ENCODE results near the gene HSPA12B.

Gene HSPA12B

DNA sequence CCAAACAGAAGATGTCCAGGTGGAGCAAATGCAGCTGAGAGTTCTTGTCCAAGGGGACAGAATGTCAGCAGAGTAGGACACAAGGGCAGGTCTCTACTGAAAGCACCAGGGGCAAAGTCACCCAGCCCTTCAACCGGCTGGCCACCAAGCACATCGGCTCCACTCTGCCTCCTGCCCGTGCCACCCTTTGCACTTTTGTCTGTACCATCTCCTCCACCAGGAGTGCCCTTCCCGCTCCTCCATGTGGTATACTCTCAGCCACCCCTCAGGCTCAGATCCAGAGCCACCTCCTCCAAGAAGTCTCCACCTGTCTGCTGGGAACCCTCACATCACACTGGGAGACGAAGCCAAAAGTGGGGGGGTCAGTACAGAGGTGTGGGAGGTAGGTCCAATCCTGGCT lies 4.1 kb upstream of the HSPA12B start:
- in situ Hi-C loops (cut with MboI; ENCODE audit: low sequenced_read_pairs), result no loop called here
- peaks cover 15% of the 10 kb centered on the region for H3K27me3 ChIP-seq (ENCODE audit: low read depth)
- no peaks in the 10 kb centered on the region for H3K36me3 ChIP-seq (replicated peaks)
- DNase-seq (ENCODE audit: low spot score in 2 of 2), result no peak
- H3K9me3 ChIP-seq, result no peaks in the 10 kb centered on the region
- H3K4me1 ChIP-seq, result peaks cover 2% of the 10 kb centered on the region; the same call in 1 of the 2 replicates
- H3K4me3 ChIP-seq, result no peak overlapping the region

DNA sequence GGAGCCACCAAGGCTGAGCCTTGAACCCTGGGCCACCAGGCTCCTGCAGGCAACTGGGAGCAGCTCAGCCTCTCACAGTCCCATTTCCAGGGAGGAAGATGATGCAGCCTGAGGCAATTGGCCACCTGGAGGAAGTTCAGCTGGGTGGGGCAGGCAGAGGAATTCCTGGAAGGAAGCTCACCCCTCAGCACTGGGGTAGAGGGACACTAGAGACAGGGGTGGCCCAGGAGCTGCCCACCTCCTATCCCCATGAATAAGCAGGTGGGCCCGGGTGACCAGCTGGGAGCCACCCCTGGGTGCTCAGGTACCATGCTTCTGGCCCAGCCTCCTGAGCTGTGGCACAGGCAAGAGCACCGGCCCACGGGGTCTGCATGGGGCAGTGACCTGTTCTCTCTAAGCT lies 3.6 kb upstream of the HSPA12B start:
- H3K36me3 ChIP-seq (replicated peaks), result no peaks in the 10 kb centered on the region
- peaks cover 15% of the 10 kb centered on the region for H3K27me3 ChIP-seq (ENCODE audit: low read depth)
- peaks cover 2% of the 10 kb centered on the region; the same call in 1 of the 2 replicates for H3K4me1 ChIP-seq
- in situ Hi-C loops (cut with MboI; ENCODE audit: low sequenced_read_pairs), result no loop called here
- no peaks in the 10 kb centered on the region for H3K9me3 ChIP-seq
- H3K4me3 ChIP-seq, result no peak overlapping the region
- DNase-seq (ENCODE audit: low spot score in 2 of 2), result no peak

DNA sequence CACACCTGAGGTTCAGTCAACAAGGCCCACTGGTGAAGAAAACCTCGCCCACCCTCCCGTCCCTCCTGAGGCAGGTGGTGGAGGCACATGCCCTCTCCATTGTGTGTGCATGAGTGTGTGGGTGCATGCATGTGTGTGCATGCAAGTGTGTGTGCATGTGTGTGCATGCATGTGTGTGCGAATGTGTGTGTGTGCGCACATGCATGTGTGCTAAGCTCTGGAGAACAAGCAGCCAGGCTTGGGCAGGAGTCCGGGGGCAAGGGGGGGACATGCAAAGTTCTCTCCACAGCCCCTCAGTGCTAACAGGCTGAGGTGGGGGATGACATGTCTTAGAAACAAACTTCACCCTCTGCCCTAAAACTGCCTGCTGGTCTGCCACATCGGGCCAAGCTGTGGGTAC lies 3.1 kb upstream of the HSPA12B start:
- no peak for DNase-seq (ENCODE audit: low spot score in 2 of 2)
- H3K36me3 ChIP-seq (replicated peaks), result no peaks in the 10 kb centered on the region
- peaks cover 15% of the 10 kb centered on the region for H3K27me3 ChIP-seq (ENCODE audit: low read depth)
- in situ Hi-C loops (cut with MboI; ENCODE audit: low sequenced_read_pairs), result no loop called here
- H3K4me1 ChIP-seq, result peaks cover 2% of the 10 kb centered on the region; the same call in 1 of the 2 replicates
- no peaks in the 10 kb centered on the region for H3K9me3 ChIP-seq
- H3K4me3 ChIP-seq, result no peak overlapping the region

DNA sequence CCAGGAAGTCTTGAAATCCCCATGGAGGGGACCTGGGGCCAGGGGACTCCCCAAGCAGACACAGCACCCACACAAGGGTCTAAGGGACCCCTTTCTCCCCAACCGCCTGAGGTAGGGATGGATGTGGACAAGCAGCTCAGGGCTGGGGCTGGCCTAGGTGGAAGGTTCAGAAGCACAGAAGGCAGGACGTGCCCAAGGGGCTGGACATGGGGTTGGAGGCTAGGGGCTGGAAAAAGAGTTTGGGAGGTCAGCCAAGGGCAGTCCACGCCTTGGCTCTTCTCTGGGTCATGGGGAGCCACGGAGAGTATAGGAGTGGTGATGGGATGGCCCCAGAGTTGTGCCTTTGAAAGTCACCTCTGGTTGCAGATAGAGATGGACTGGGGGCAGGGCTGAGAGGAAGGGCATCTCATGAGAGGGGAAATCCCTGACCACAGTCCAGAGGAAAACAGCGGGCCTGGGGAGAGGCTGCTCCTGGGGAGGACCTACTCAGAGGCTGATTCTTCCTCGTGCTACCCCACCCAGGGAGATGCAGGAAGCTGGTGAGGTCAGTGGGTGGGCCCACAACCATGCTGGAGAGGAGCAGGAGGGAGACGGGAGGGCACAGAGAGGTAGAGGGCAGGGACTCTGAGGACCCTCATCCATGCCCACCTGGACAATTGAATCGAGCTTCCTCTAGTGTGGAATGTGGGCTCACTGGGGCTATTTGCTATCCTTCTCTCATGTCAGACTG lies 2.5 kb upstream of the HSPA12B start:
- H3K4me1 ChIP-seq, result peaks cover 2% of the 10 kb centered on the region; the same call in 1 of the 2 replicates
- DNase-seq (ENCODE audit: low spot score in 2 of 2), result no peak
- H3K9me3 ChIP-seq, result no peaks in the 10 kb centered on the region
- peaks cover 15% of the 10 kb centered on the region for H3K27me3 ChIP-seq (ENCODE audit: low read depth)
- H3K36me3 ChIP-seq (replicated peaks), result no peaks in the 10 kb centered on the region
- no peak overlapping the region for H3K4me3 ChIP-seq
- in situ Hi-C loops (cut with MboI; ENCODE audit: low sequenced_read_pairs), result no loop called here

DNA sequence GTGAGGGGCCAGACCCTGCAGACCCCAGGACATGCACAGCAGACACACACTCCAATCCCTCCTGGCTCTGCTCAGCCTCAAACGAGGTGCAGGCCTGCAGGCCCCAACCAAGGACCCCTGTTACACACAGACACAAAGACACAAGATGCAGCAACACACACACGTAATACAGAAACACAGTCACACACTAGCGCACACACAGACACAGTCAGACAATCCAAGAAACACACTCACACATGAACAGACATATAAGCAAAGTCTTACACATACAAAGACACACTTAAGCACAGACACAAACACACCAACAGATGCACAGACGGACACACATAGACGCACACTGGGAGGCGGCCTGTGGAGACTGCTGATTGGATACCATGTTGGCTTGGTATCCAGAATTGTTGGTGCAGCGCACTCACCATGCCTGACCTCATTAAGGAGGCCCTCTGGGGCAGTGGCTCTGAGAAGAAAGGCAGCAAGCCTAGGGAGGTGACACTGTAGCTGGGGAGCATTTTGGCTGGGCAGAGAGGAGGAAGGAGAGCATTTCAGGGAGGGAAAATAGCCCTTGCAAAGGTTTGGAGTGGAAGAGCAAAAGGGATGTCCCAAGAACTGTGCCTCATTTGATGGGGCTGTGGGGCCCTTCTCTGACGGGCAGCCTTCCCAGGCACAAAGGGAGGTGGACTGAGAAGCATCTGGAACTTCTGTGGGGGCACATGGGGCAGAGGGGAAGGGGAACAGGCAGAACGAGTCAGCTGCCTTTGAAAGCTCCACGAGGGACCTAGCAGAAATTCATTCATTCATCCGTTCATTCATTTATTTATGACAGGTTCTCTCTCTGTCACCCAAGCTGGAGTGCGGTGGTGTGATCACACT lies 1.4 kb upstream of the HSPA12B start:
- Histone ChIP-seq H3K9me3 (no peaks in the 10 kb centered on the region), H3K27me3 (ENCODE audit: low read depth) (peaks cover 11% of the 10 kb centered on the region), H3K4me3 (no peak overlapping the region), H3K4me1 (peaks cover 2% of the 10 kb centered on the region; the same call in 1 of the 2 replicates), H3K36me3 (replicated peaks) (no peaks in the 10 kb centered on the region)
- DNase-seq (ENCODE audit: low spot score in 2 of 2), result no peak
- in situ Hi-C loops (cut with MboI; ENCODE audit: low sequenced_read_pairs), result no loop called here

DNA sequence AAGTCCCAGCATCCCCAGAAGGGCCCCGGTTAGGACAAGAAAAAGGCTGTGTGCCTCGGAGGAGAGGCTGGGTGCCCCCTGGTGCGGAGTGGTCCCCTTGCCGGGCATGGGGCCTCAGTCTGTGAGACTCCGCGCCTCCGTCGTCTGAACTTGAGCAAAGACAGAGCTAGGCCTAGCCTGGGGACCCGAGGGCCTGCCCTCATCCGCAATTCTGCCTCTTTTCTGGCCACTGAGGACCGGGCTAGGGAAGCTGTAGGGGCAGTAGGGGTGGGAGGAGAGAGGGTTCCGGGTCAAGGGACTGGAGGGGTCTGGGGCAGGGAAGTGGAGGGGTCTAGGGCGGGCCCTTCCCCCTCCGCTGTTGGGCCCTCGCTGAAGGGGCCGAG lies 550 bp upstream of the HSPA12B start:
- H3K27me3 ChIP-seq (ENCODE audit: low read depth), result peaks cover 7% of the 10 kb centered on the region
- in situ Hi-C loops (cut with MboI; ENCODE audit: low sequenced_read_pairs), result no loop called here
- peaks cover 2% of the 10 kb centered on the region; the same call in 1 of the 2 replicates for H3K4me1 ChIP-seq
- no peak overlapping the region for H3K4me3 ChIP-seq
- H3K36me3 ChIP-seq (replicated peaks), result no peaks in the 10 kb centered on the region
- H3K9me3 ChIP-seq, result no peaks in the 10 kb centered on the region
- no peak for DNase-seq (ENCODE audit: low spot score in 2 of 2)

DNA sequence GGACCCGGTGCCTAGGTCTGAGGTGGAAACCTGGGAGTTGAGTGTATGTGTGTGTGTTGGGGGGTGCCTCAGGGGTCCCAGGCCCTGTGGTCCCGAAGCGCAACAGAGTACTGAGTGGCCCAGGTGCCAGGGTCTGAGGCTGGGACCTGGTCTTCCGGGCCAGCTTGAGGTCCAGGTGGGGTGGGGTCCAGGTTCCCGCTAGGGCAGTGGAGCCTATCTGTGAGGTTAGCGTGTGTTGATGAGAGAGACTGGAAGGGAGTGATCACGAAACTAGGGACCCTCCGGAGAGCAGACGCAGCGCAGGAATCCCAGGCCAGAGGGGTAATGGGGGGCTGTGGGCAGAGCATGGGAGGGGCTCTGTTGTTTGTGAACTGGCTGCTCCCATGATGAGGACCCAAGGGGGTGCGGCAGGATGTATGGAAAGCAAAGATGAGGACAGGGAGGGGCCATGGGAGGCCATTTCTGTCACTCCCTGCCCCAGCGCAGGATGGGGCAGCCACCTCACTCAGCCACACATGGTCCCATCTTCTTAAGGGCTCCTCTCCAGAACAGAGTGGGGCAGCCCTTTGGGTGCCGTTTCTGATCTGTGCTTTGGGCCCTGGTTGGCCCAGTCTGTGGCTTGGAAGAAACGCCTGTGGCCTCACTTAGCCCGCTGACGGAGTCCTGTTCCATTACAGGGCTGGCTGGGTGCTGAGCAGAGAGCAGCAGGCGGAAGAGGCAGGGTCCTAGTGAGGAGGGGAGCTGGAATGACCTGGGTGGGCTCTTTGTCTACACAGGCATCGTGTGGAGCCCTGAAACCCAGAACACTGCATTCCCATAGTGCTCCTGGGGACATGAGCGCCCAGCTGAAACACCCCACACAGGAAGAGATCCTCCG lies 872 bp downstream of the HSPA12B start:
- in situ Hi-C loops (cut with MboI; ENCODE audit: low sequenced_read_pairs), result no loop called here
- H3K4me1 ChIP-seq, result peaks cover 2% of the 10 kb centered on the region; the same call in 1 of the 2 replicates
- DNase-seq (ENCODE audit: low spot score in 2 of 2), result no peak
- H3K4me3 ChIP-seq, result no peak overlapping the region
- peaks cover 3% of the 10 kb centered on the region; the same call in 1 of the 2 replicates for H3K27me3 ChIP-seq (ENCODE audit: low read depth)
- H3K9me3 ChIP-seq, result no peaks in the 10 kb centered on the region
- no peaks in the 10 kb centered on the region for H3K36me3 ChIP-seq (replicated peaks)

DNA sequence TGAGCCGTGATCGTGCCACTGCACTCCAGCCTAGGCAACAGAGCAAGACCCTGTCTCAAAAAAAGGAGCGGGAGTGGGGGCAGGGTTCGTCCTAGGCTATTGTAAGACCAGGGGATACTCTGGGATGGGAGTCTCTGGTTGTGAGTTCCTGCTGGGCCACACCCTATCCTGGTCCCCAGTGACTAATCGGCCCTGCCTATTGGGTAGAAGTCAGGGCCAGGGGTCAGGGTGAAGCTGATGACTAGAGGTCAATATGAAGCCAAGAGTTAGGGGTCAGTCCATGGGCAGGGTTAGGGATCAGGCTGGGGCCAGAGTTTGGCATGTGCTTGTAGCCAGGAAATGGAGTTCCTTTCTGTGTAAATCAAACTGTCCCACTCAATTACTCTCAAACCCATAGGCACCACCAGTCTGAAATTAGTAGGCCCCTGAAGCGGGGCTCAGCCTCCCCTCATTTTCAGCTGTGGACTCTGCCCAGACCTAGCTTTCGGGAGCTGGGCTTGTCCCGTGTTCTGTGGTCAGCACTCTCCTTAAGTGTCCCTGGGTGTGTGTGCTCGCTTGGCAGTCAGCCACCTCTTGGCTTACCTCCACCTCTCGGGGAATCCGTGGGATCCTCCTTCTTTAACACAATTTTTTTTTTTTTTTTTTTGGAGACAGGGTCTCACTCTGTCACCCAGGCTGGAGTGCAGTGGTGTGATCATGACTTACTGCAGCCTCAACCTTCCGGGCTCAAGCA lies 1.8 kb downstream of the HSPA12B start:
- Histone ChIP-seq H3K4me3 (no peak overlapping the region), H3K4me1 (peaks cover 2% of the 10 kb centered on the region; the same call in 1 of the 2 replicates), H3K27me3 (ENCODE audit: low read depth) (no peaks in the 10 kb centered on the region), H3K36me3 (replicated peaks) (no peaks in the 10 kb centered on the region), H3K9me3 (no peaks in the 10 kb centered on the region)
- DNase-seq (ENCODE audit: low spot score in 2 of 2), result no peak
- in situ Hi-C loops (cut with MboI; ENCODE audit: low sequenced_read_pairs), result no loop called here

DNA sequence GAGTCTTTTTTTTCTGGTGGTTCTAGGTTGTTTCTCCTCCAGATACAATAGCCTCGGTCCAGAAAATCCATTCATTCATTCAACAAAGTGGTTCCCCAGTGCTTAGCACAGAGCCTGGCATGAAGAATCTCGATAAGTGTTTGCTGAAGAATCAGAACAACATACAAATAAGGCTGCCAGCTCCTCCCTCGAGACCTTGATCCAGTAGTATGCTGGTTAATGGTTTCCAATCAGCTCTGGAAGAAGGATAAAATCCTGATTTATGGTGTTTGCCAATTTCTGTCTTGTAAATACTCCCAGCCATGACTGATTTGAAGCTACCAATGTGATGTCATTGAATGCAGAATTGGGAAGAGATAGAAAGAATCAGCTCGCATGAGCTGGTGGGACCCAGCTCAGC lies 3.3 kb downstream of the HSPA12B start:
- H3K36me3 ChIP-seq (replicated peaks), result no peaks in the 10 kb centered on the region
- in situ Hi-C loops (cut with MboI; ENCODE audit: low sequenced_read_pairs), result no loop called here
- DNase-seq (ENCODE audit: low spot score in 2 of 2), result no peak
- H3K27me3 ChIP-seq (ENCODE audit: low read depth), result no peaks in the 10 kb centered on the region
- peaks cover 2% of the 10 kb centered on the region; the same call in 1 of the 2 replicates for H3K4me1 ChIP-seq
- H3K4me3 ChIP-seq, result no peak overlapping the region
- H3K9me3 ChIP-seq, result no peaks in the 10 kb centered on the region

DNA sequence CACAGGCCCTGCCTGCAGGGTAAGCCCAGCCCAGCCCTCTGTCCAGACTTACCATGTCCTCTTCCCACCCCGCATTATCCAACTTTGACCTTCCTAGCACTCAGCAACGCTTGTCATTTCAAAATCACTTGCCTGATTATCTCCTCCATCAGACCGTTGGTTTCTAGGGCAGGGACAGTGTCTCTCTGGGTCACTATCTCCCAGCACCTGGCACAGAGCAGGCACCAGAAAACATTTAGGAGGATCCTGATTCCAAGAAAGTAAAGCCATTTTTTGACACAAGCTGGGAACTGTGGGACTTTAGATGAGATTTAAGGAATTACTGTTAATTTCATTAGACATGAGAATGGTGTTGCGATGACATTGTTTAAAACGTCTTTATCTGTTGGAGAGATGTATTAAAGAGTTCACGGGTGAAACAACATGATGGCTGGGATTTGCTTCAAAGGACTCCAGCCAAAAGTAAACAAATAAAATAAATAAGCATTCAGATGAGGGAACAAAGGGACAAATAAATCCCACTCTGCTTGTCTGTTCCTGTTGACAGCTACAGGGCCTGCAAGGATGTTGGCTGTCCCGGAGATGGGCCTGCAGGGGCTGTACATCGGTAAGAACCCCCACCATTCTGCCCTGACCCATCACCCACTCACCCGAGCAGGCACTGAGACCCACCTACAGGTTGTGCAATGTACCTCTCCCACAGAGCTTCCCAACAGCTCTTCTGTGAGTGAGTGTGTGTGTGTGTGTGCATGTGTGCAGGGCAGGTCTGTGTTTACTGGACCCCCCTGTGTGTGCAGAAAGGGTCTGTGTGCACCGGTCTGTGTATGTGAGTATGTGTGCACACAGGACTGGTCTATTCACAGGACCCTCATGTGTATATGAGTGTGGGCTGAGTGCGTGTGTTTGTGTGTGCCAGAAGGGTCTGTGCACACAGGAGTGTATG lies 5.9 kb downstream of the HSPA12B start:
- in situ Hi-C loops (cut with MboI; ENCODE audit: low sequenced_read_pairs), result no loop called here
- Histone ChIP-seq H3K27me3 (ENCODE audit: low read depth) (no peaks in the 10 kb centered on the region), H3K4me1 (no peaks in the 10 kb centered on the region), H3K9me3 (no peaks in the 10 kb centered on the region), H3K4me3 (no peak overlapping the region), H3K36me3 (replicated peaks) (no peaks in the 10 kb centered on the region)
- no peak for DNase-seq (ENCODE audit: low spot score in 2 of 2)

DNA sequence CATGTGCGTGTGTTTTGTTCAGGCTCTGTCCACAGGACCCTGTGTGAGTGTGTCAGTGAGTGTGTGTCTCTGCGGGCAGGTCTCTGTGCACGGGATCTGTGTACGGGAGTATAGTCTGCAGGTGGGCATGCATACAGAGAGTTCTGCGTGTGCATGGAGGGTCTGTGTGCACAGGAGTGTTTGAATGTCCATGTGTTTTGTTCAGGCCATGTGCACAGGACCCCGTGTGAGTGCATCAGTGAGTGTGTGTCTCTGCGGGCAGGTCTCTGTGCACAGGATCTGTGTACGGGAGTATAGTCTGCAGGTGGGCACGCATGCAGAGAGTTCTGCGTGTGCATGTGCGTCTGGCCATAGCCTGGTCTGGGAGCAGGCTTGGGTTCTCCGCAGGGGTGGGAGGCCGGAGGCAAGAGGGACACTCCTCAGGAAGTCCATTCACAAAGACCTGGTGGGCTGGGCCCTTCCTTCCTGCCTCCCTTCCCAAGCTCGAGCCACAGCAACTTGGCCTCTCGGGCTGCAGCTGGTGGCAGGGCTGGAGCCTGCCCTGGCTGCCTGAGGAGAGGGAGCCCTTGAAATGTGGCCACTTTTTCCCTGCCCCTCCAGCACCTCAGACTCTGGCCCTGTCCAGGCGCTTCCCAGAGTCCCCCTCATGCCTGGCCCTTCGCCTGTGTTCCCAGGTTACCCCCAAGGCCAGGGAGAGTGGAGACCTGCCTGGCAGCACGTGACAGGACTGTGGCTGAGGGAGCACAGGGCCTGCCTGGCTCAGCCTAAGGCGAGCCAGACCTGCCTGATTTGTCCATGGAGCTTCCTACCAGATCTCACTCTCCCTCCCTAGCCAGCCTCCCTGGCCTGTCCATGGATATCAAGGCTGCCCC lies 6.8 kb downstream of the HSPA12B start:
- in situ Hi-C loops (cut with MboI; ENCODE audit: low sequenced_read_pairs), result no loop called here
- Histone ChIP-seq H3K4me1 (no peaks in the 10 kb centered on the region; the same call in 1 of the 2 replicates), H3K4me3 (no peak overlapping the region), H3K9me3 (no peaks in the 10 kb centered on the region), H3K36me3 (replicated peaks) (no peaks in the 10 kb centered on the region), H3K27me3 (ENCODE audit: low read depth) (no peaks in the 10 kb centered on the region)
- no peak for DNase-seq (ENCODE audit: low spot score in 2 of 2)

Measured in HAP-1 (cell line).